ENCODE results near the gene CYTH4. TPM values are rescaled to one million over a fixed set of nuclear protein-coding genes. Genes with fewer than 3 reads are reported as not detected.

CYTH4 gene
- total and polyA plus RNA-seq, 4 donors: 10.5 to 84.2 (median 35.0) TPM

GRCh38 chr22:37281646-37282384 lies 493 bp upstream of the CYTH4 start:
- DNase-seq (no peak), ATAC-seq (ENCODE audit: insufficient read depth, low FRiP score) (no peak)
- Histone ChIP-seq H3K36me3 (ENCODE audit: control insufficient read depth in 4 of 4, insufficient read depth in 4 of 4, low read length in 4 of 4) (no peaks in the 10 kb centered on the region), H3K27ac (ENCODE audit: low read depth in 1 of 2, low read length in 1 of 2) (peak overlapping the region in 1 of 2 donors; percentile 73), H3K9ac (ENCODE audit: insufficient read depth in 1 of 2, low read length in 2 of 2) (no peak overlapping the region), H3K27me3 (ENCODE audit: control insufficient read depth in 3 of 3, insufficient read depth in 3 of 3, low read length in 2 of 3) (no peaks in the 10 kb centered on the region), H3K9me3 (ENCODE audit: control insufficient read depth in 4 of 4, insufficient read depth in 3 of 4, low read length in 3 of 4) (peaks cover 0 to 4% (median 0%) of the 10 kb centered on the region in 4 donors), H3K4me1 (ENCODE audit: control insufficient read depth in 5 of 5, insufficient read depth in 5 of 5, low read length in 5 of 5) (peaks cover 0 to 3% (median 0%) of the 10 kb centered on the region in 5 donors), H3K4me3 (no peak overlapping the region)
- 64 to 69% methylated on average over 12 of the region's 12 CpGs for WGBS, 2 donors
- no peak for TF ChIP-seq CTCF (IDR thresholded peaks at IDR 0.05; ENCODE audit: control extremely low read depth, extremely low read depth)

GRCh38 chr22:37283393-37283937 lies 1.2 kb downstream of the CYTH4 start:
- peaks cover 0 to 3% (median 0%) of the 10 kb centered on the region in 5 donors for H3K4me1 ChIP-seq (ENCODE audit: control insufficient read depth in 5 of 5, insufficient read depth in 5 of 5, low read length in 5 of 5)
- no peaks in the 10 kb centered on the region for H3K27me3 ChIP-seq (ENCODE audit: control insufficient read depth in 3 of 3, insufficient read depth in 3 of 3, low read length in 2 of 3)
- H3K9ac ChIP-seq (ENCODE audit: insufficient read depth in 1 of 2, low read length in 2 of 2): no peak overlapping the region
- no peak for TF ChIP-seq CTCF (IDR thresholded peaks at IDR 0.05; ENCODE audit: control extremely low read depth, extremely low read depth)
- H3K27ac ChIP-seq (ENCODE audit: low read depth in 1 of 2, low read length in 1 of 2): peak overlapping the region in 1 of 2 donors; percentile 88
- peaks cover 0 to 4% (median 0%) of the 10 kb centered on the region in 4 donors for H3K9me3 ChIP-seq (ENCODE audit: control insufficient read depth in 4 of 4, insufficient read depth in 3 of 4, low read length in 3 of 4)
- no peak overlapping the region for H3K4me3 ChIP-seq
- DNase-seq: no peak
- WGBS, 2 donors: 50 to 52% methylated on average over 7 to 8 of the region's 8 CpGs
- ATAC-seq (ENCODE audit: insufficient read depth, low FRiP score): no peak
- no peaks in the 10 kb centered on the region for H3K36me3 ChIP-seq (ENCODE audit: control insufficient read depth in 4 of 4, insufficient read depth in 4 of 4, low read length in 4 of 4)

GRCh38 chr22:37284126-37284804 lies 2.0 kb downstream of the CYTH4 start:
- Histone ChIP-seq H3K4me1 (ENCODE audit: control insufficient read depth in 5 of 5, insufficient read depth in 5 of 5, low read length in 5 of 5) (peaks cover 0 to 3% (median 0%) of the 10 kb centered on the region in 5 donors), H3K4me3 (no peak overlapping the region), H3K9ac (ENCODE audit: insufficient read depth in 1 of 2, low read length in 2 of 2) (no peak overlapping the region), H3K27me3 (ENCODE audit: control insufficient read depth in 3 of 3, insufficient read depth in 3 of 3, low read length in 2 of 3) (no peaks in the 10 kb centered on the region), H3K27ac (ENCODE audit: low read depth in 1 of 2, low read length in 1 of 2) (peak overlapping the region in 1 of 2 donors; percentile 88), H3K9me3 (ENCODE audit: control insufficient read depth in 4 of 4, insufficient read depth in 3 of 4, low read length in 3 of 4) (peaks cover 0 to 4% (median 0%) of the 10 kb centered on the region in 4 donors), H3K36me3 (ENCODE audit: control insufficient read depth in 4 of 4, insufficient read depth in 4 of 4, low read length in 4 of 4) (no peaks in the 10 kb centered on the region)
- no peak for TF ChIP-seq CTCF (IDR thresholded peaks at IDR 0.05; ENCODE audit: control extremely low read depth, extremely low read depth)
- ATAC-seq (ENCODE audit: insufficient read depth, low FRiP score): no peak
- no peak for DNase-seq
- WGBS, 2 donors: 16 to 46% methylated on average over 9 of the region's 9 CpGs
